Progenitor cell of endocrine pancreas (in vitro differentiated cells): Measurements from ENCODE around the gene NEURL3. TPM values are rescaled to one million over a fixed set of nuclear protein-coding genes. Genes with fewer than 3 reads are reported as not detected.

Source experiments
- DNase-seq: peaks from one replicate; pipeline ENCODE4 v3.0.0; 2021; ENCODE audit warnings: low spot score; ENCODE audit not compliant: unreplicated experiment
- H3K27ac Mint-ChIP-seq: 2 replicates; pipeline ENCODE4 v1.8.0; 2021; ENCODE audit warnings: mild to moderate bottlenecking, moderate library complexity, mixed read lengths
- H3K27me3 Mint-ChIP-seq: 2 replicates; pipeline ENCODE4 v1.8.0; 2021; ENCODE audit warnings: mixed read lengths
- H3K36me3 Mint-ChIP-seq: 2 replicates; pipeline ENCODE4 v1.8.0; 2022; ENCODE audit warnings: mixed read lengths; ENCODE audit not compliant: insufficient read depth
- H3K4me1 Mint-ChIP-seq: 2 replicates; pipeline ENCODE4 v1.8.0; 2021; ENCODE audit warnings: low read depth, mixed read lengths
- H3K4me3 Mint-ChIP-seq: 2 replicates; pipeline ENCODE4 v1.8.0; 2021; ENCODE audit warnings: low read depth, mild to moderate bottlenecking, moderate library complexity, mixed read lengths
- H3K9me3 Mint-ChIP-seq: 2 replicates; pipeline ENCODE4 v1.8.0; 2021; ENCODE audit warnings: low read depth, mixed read lengths
- total RNA-seq: library from RNA; stranded (reverse); gene quantifications from 2 replicates; pipeline ENCODE4 v1.2.1, GENCODE V29; 2021
- TF ChIP-seq, protein P1 (sequence below): fragments of 200-600 bp; sonication (generic); IDR thresholded peaks from one replicate; pipeline ENCODE4 v1.5.0; 2021; ENCODE audit warnings: antibody characterized with exemption, mild to moderate bottlenecking; ENCODE audit not compliant: unreplicated experiment

NEURL3 gene
- total RNA-seq, 1 donor from 2014 or later: 0.86 TPM

DNA sequence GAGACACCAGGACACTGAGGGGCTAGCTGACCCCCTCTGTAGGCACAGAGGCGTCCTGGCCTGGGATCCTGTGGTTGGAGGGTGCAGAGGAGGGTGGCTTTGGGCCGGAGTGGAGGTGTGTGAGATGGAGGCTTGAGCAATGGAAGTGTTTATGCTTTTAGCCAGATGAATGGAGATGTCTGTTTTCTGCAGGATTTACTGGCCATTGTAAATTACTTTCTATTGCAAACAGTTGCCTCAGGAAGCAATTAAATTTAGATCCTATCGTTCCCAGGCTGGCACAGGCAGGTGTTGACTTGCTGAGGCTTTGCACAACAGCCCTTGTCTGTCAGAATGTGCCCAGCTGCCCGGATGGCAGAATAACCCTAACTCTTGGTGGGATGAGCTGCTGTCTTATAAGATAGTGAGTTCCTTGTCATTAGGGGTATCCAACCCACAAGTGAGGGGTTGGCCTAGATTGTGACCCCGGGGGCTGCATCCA, 29.6 kb upstream of the NEURL3 start:
- H3K27ac Mint-ChIP-seq: no peak overlapping the region

GRCh38 chr2:96534141-96534540, 29.0 kb upstream of the NEURL3 start:
- H3K9me3 Mint-ChIP-seq: no peaks in the 10 kb centered on the region
- no peak overlapping the region for H3K4me3 Mint-ChIP-seq
- peaks cover 32% of the 10 kb centered on the region for H3K27me3 Mint-ChIP-seq
- DNase-seq: no peak
- H3K27ac Mint-ChIP-seq: no peak overlapping the region
- TF ChIP-seq, protein P1, sequence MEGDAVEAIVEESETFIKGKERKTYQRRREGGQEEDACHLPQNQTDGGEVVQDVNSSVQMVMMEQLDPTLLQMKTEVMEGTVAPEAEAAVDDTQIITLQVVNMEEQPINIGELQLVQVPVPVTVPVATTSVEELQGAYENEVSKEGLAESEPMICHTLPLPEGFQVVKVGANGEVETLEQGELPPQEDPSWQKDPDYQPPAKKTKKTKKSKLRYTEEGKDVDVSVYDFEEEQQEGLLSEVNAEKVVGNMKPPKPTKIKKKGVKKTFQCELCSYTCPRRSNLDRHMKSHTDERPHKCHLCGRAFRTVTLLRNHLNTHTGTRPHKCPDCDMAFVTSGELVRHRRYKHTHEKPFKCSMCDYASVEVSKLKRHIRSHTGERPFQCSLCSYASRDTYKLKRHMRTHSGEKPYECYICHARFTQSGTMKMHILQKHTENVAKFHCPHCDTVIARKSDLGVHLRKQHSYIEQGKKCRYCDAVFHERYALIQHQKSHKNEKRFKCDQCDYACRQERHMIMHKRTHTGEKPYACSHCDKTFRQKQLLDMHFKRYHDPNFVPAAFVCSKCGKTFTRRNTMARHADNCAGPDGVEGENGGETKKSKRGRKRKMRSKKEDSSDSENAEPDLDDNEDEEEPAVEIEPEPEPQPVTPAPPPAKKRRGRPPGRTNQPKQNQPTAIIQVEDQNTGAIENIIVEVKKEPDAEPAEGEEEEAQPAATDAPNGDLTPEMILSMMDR: no peak
- H3K4me1 Mint-ChIP-seq: peaks cover 8% of the 10 kb centered on the region
- H3K36me3 Mint-ChIP-seq: no peaks in the 10 kb centered on the region

More for the DNA sequence above, 29.6 kb upstream of the NEURL3 start:
- no peaks in the 10 kb centered on the region for H3K9me3 Mint-ChIP-seq
- TF ChIP-seq, protein P1: no peak
- peaks cover 10% of the 10 kb centered on the region for H3K4me1 Mint-ChIP-seq
- no peak overlapping the region for H3K4me3 Mint-ChIP-seq
- H3K27me3 Mint-ChIP-seq: peaks cover 33% of the 10 kb centered on the region
- H3K36me3 Mint-ChIP-seq: no peaks in the 10 kb centered on the region
- DNase-seq: no peak

- H3K4me3 Mint-ChIP-seq: no peak overlapping the region
- peaks cover 32% of the 10 kb centered on the region for H3K27me3 Mint-ChIP-seq
- peaks cover 6% of the 10 kb centered on the region for H3K4me1 Mint-ChIP-seq
- no peaks in the 10 kb centered on the region for H3K36me3 Mint-ChIP-seq
- no peak for DNase-seq
- no peak overlapping the region for H3K27ac Mint-ChIP-seq
- no peaks in the 10 kb centered on the region for H3K9me3 Mint-ChIP-seq
- TF ChIP-seq, protein P1: no peak
Observed at GRCh38 chr2:96533292-96534073, 28.3 kb upstream of the NEURL3 start.

GRCh38 chr2:96532641-96533291, 27.6 kb upstream of the NEURL3 start:
- DNase-seq: no peak
- Mint-ChIP-seq H3K27ac (no peak overlapping the region), H3K4me1 (peaks cover 4% of the 10 kb centered on the region), H3K9me3 (no peaks in the 10 kb centered on the region), H3K27me3 (peaks cover 34% of the 10 kb centered on the region), H3K36me3 (no peaks in the 10 kb centered on the region), H3K4me3 (no peak overlapping the region)
- TF ChIP-seq, protein P1: no peak

- Mint-ChIP-seq H3K27ac (peak overlapping the region; percentile 82), H3K36me3 (no peaks in the 10 kb centered on the region), H3K4me1 (peaks cover 4% of the 10 kb centered on the region), H3K27me3 (peaks cover 37% of the 10 kb centered on the region), H3K9me3 (no peaks in the 10 kb centered on the region), H3K4me3 (peak overlapping the region; percentile 71)
- TF ChIP-seq, protein P1: no peak
- no peak for DNase-seq
Observed at GRCh38 chr2:96531872-96532505, 26.8 kb upstream of the NEURL3 start.
